22Rv1 (cell line): ENCODE results near the gene ENKD1.

Source experiments
- CTCF ChIP-seq: fragments of 450-650 bp; IDR thresholded peaks from 2 replicates; pipeline ENCODE4 v1.5.1; 2017; ENCODE audit warnings: mild to moderate bottlenecking
- ZFX ChIP-seq: fragments of 450-650 bp; IDR thresholded peaks from 2 replicates; pipeline ENCODE4 v1.6.1; 2017; ENCODE audit warnings: antibody characterized with exemption, borderline replicate concordance

DNA sequence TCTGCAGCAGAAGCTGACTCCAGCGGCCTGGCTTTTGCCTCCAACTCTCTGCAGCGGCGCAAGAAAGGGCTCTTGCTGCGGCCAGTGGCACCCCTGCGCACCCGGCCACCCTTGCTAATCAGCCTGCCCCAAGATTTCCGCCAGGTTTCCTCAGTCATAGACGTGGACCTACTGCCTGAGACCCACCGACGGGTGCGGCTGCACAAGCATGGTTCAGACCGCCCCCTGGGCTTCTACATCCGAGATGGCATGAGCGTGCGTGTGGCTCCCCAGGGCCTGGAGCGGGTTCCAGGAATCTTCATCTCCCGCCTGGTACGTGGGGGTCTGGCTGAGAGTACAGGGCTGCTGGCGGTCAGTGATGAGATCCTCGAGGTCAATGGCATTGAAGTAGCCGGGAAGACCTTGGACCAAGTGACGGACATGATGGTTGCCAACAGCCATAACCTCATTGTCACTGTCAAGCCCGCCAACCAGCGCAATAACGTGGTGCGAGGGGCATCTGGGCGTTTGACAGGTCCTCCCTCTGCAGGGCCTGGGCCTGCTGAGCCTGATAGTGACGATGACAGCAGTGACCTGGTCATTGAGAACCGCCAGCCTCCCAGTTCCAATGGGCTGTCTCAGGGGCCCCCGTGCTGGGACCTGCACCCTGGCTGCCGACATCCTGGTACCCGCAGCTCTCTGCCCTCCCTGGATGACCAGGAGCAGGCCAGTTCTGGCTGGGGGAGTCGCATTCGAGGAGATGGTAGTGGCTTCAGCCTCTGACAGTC lies 4.5 kb downstream of the ENKD1 start:
- TF ChIP-seq CTCF = no peak
- no peak for TF ChIP-seq ZFX
